ENCODE measurements around the gene LMNA. TPM values are rescaled to one million over a fixed set of nuclear protein-coding genes. Genes with fewer than 3 reads are reported as not detected.

The LMNA gene
- polyA plus RNA-seq, 1 experiment: 365 TPM

- CTCF ChIA-PET: interaction anchor here (1.3 to 2.1 kb wide), 2 partner anchors 12 to 21 kb away, joined by 6 to 8 read pairs; no protein-coding TSS in a partner anchor
- Histone ChIP-seq H3K9me3 (ENCODE audit: control insufficient read depth, insufficient read depth, low read length) (no peaks in the 10 kb centered on the region), H3K27ac (ENCODE audit: low read depth, low read length) (no peak overlapping the region), H3K27me3 (ENCODE audit: control insufficient read depth, insufficient read depth, low read length) (no peaks in the 10 kb centered on the region), H3K4me3 (ENCODE audit: low read depth, low read length) (no peak overlapping the region)
- DNase-seq (ENCODE audit: low read depth, low spot score): no peak
- TF ChIP-seq CTCF (IDR thresholded peaks at IDR 0.05; ENCODE audit: low read depth, low read length): no peak
- POLR2A ChIA-PET: no interaction called here
Measured at GRCh38 chr1:156108664-156109241, 5.8 kb upstream of the LMNA start.

- ChIA-PET POLR2A (interaction anchor here (0.6 kb wide), 1 partner anchor 14 kb away, joined by 4 read pairs; no protein-coding TSS in a partner anchor), CTCF (interaction anchor here (1.3 to 2.1 kb wide), 2 partner anchors 14 to 20 kb away, joined by 6 to 8 read pairs; no protein-coding TSS in a partner anchor)
- Histone ChIP-seq H3K27ac (ENCODE audit: low read depth, low read length) (no peak overlapping the region), H3K4me3 (ENCODE audit: low read depth, low read length) (no peak overlapping the region), H3K9me3 (ENCODE audit: control insufficient read depth, insufficient read depth, low read length) (peaks cover 4% of the 10 kb centered on the region; the same call in 1 of the 2 replicates), H3K27me3 (ENCODE audit: control insufficient read depth, insufficient read depth, low read length) (no peaks in the 10 kb centered on the region)
- DNase-seq (ENCODE audit: low read depth, low spot score): no peak
- TF ChIP-seq CTCF (IDR thresholded peaks at IDR 0.05; ENCODE audit: low read depth, low read length): no peak
Measured at GRCh38 chr1:156110252-156110651, 4.3 kb upstream of the LMNA start.

GRCh38 chr1:156111355-156111962 lies 3.1 kb upstream of the LMNA start:
- no peak overlapping the region for H3K27ac ChIP-seq (ENCODE audit: low read depth, low read length)
- DNase-seq (ENCODE audit: low read depth, low spot score): no peak
- H3K4me3 ChIP-seq (ENCODE audit: low read depth, low read length): no peak overlapping the region
- POLR2A ChIA-PET: interaction anchor here (0.7 to 5.9 kb wide), 3 partner anchors 16 to 239 kb away, joined by 3 to 125 read pairs (median 4); no protein-coding TSS in a partner anchor
- no peaks in the 10 kb centered on the region for H3K27me3 ChIP-seq (ENCODE audit: control insufficient read depth, insufficient read depth, low read length)
- TF ChIP-seq CTCF (IDR thresholded peaks at IDR 0.05; ENCODE audit: low read depth, low read length): no peak
- peaks cover 4% of the 10 kb centered on the region; the same call in 1 of the 2 replicates for H3K9me3 ChIP-seq (ENCODE audit: control insufficient read depth, insufficient read depth, low read length)
- CTCF ChIA-PET: interaction anchor here (1.5 to 32.7 kb wide), 3 partner anchors 11 to 18 kb away, joined by 4 to 682 read pairs (median 37); no protein-coding TSS in a partner anchor

GRCh38 chr1:156112276-156113137 lies 2.0 kb upstream of the LMNA start:
- H3K27ac ChIP-seq (ENCODE audit: low read depth, low read length): no peak overlapping the region
- POLR2A ChIA-PET: interaction anchor here (1.5 to 5.9 kb wide), 2 partner anchors 8 to 15 kb away, joined by 16 to 125 read pairs; no protein-coding TSS in a partner anchor
- CTCF ChIA-PET: interaction anchor here (1.5 to 32.7 kb wide), 3 partner anchors 10 to 17 kb away, joined by 4 to 682 read pairs (median 37); no protein-coding TSS in a partner anchor
- no peak for TF ChIP-seq CTCF (IDR thresholded peaks at IDR 0.05; ENCODE audit: low read depth, low read length)
- peaks cover 4% of the 10 kb centered on the region; the same call in 1 of the 2 replicates for H3K9me3 ChIP-seq (ENCODE audit: control insufficient read depth, insufficient read depth, low read length)
- H3K27me3 ChIP-seq (ENCODE audit: control insufficient read depth, insufficient read depth, low read length): no peaks in the 10 kb centered on the region
- H3K4me3 ChIP-seq (ENCODE audit: low read depth, low read length): no peak overlapping the region
- no peak for DNase-seq (ENCODE audit: low read depth, low spot score)
